ENCODE measurements around the gene SLBP. TPM values are rescaled to one million over a fixed set of nuclear protein-coding genes. Genes with fewer than 3 reads are reported as not detected.
A peak's percentile ranks its signal among the peaks of the same experiment; 100 is the strongest.

Gene SLBP
- total and polyA plus RNA-seq, 10 donors, result 24.0 to 52.0 (median 34.7) TPM

- peaks cover 0 to 32% (median 0%) of the 10 kb centered on the region in 7 donors for H3K27me3 ChIP-seq (replicated peaks in 1 of 7)
- peaks cover 22 to 46% (median 31%) of the 10 kb centered on the region in 6 donors for H3K4me1 ChIP-seq
- no peak overlapping the region for H3K4me3 ChIP-seq
- intact Hi-C loops (cut with DNase I; ENCODE audit: low total_unique reads), result loop anchor here (5.0 kb wide), 2 partner anchors 63 to 148 kb away; no protein-coding TSS in a partner anchor
- WGBS, 5 donors, result 67 to 89% (median 81%) methylated on average over 1 to 3 of the region's 3 CpGs
- DNase-seq, result no peak
- no peak for TF ChIP-seq POLR2AphosphoS5 (IDR thresholded peaks at IDR 0.05)
- no peak for TF ChIP-seq POLR2A (IDR thresholded peaks at IDR 0.05)
- no peak for TF ChIP-seq CTCF (IDR thresholded peaks at IDR 0.05 in 8 of 11, conservative IDR thresholded peaks at IDR 0.05 in 3 of 11)
- H3K9me3 ChIP-seq, result no peaks in the 10 kb centered on the region
- H3K27ac ChIP-seq, result no peak overlapping the region
- peaks cover 4 to 17% (median 8%) of the 10 kb centered on the region in 6 donors for H3K36me3 ChIP-seq
Observed at GRCh38 chr4:1749370-1749769, 37.3 kb upstream of the SLBP start.

- peak in 2 of 3 donors; percentile 22 to 47 for TF ChIP-seq POLR2AphosphoS5 (IDR thresholded peaks at IDR 0.05)
- peak; percentile 63 to 91 (median 80) for TF ChIP-seq CTCF (IDR thresholded peaks at IDR 0.05 in 8 of 11, conservative IDR thresholded peaks at IDR 0.05 in 3 of 11)
- no peak for TF ChIP-seq POLR2A (IDR thresholded peaks at IDR 0.05)
- no peaks in the 10 kb centered on the region for H3K9me3 ChIP-seq
- H3K4me1 ChIP-seq, result peaks cover 22 to 39% (median 29%) of the 10 kb centered on the region in 6 donors
- intact Hi-C loops (cut with DNase I; ENCODE audit: low total_unique reads), result loop anchor here (5.0 kb wide), 2 partner anchors 64 to 149 kb away; no protein-coding TSS in a partner anchor
- WGBS, 5 donors, result 0 to 4% (median 3%) methylated on average over 15 to 29 of the region's 29 CpGs
- H3K27me3 ChIP-seq (replicated peaks in 1 of 7), result peaks cover 0 to 32% (median 0%) of the 10 kb centered on the region in 7 donors
- H3K27ac ChIP-seq, result no peak overlapping the region
- peaks cover 4 to 26% (median 14%) of the 10 kb centered on the region in 6 donors for H3K36me3 ChIP-seq
- H3K4me3 ChIP-seq, result peak overlapping the region in 1 of 8 donors; percentile 18
- DNase-seq, result peak; percentile 92
Observed at GRCh38 chr4:1748465-1748995, 36.4 kb upstream of the SLBP start.

- H3K4me3 ChIP-seq, result no peak overlapping the region
- TF ChIP-seq CTCF (IDR thresholded peaks at IDR 0.05 in 8 of 11, conservative IDR thresholded peaks at IDR 0.05 in 3 of 11), result no peak
- TF ChIP-seq POLR2AphosphoS5 (IDR thresholded peaks at IDR 0.05), result no peak
- no peak for TF ChIP-seq POLR2A (IDR thresholded peaks at IDR 0.05)
- peaks cover 0 to 24% (median 0%) of the 10 kb centered on the region in 7 donors for H3K27me3 ChIP-seq (replicated peaks in 1 of 7)
- no peaks in the 10 kb centered on the region for H3K9me3 ChIP-seq
- H3K36me3 ChIP-seq, result peaks cover 4 to 35% (median 21%) of the 10 kb centered on the region in 6 donors
- H3K27ac ChIP-seq, result no peak overlapping the region
- DNase-seq, result no peak
- intact Hi-C loops (cut with DNase I; ENCODE audit: low total_unique reads), result loop anchor here (5.0 kb wide), 2 partner anchors 65 to 150 kb away; no protein-coding TSS in a partner anchor
- peaks cover 15 to 29% (median 21%) of the 10 kb centered on the region in 6 donors for H3K4me1 ChIP-seq
- 82 to 91% (median 84%) methylated on average over 14 to 16 of the region's 16 CpGs for WGBS, 5 donors
Observed at GRCh38 chr4:1747603-1747967, 35.5 kb upstream of the SLBP start.

- WGBS, 5 donors, result 85 to 89% (median 88%) methylated on average over 22 to 33 of the region's 33 CpGs
- no peak overlapping the region for H3K27ac ChIP-seq
- DNase-seq, result no peak
- peaks cover 0 to 19% (median 0%) of the 10 kb centered on the region in 7 donors for H3K27me3 ChIP-seq (replicated peaks in 1 of 7)
- H3K4me1 ChIP-seq, result peaks cover 9 to 24% (median 16%) of the 10 kb centered on the region in 6 donors
- H3K4me3 ChIP-seq, result no peak overlapping the region
- TF ChIP-seq POLR2AphosphoS5 (IDR thresholded peaks at IDR 0.05), result no peak
- no peak for TF ChIP-seq CTCF (IDR thresholded peaks at IDR 0.05 in 8 of 11, conservative IDR thresholded peaks at IDR 0.05 in 3 of 11)
- TF ChIP-seq POLR2A (IDR thresholded peaks at IDR 0.05), result no peak
- H3K9me3 ChIP-seq, result no peaks in the 10 kb centered on the region
- H3K36me3 ChIP-seq, result peaks cover 4 to 40% (median 25%) of the 10 kb centered on the region in 6 donors
- intact Hi-C loops (cut with DNase I; ENCODE audit: low total_unique reads), result loop anchor here (5.0 kb wide), 2 partner anchors 65 to 150 kb away; no protein-coding TSS in a partner anchor
Observed at GRCh38 chr4:1746919-1747602, 34.9 kb upstream of the SLBP start.

All from spleen (tissue), 11 donors.